SK-N-SH (cell line): ENCODE measurements around the gene GRB7. TPM values are rescaled to one million over a fixed set of nuclear protein-coding genes. Genes with fewer than 3 reads are reported as not detected.
"Not testable (repeated sequence)": the region's sequence is repeated elsewhere in the genome, so short reads cannot be mapped to it uniquely, and the experiment has no call there.

Experiments used
- CTCF ChIA-PET: fragments of 300-600, 350-600 bp; formaldehyde crosslinking; extraction: SDS; loops from one replicate; lab custom pipeline; 2021; lab: Yijun Ruan, JAX
- POLR2A ChIA-PET: fragments of 350-600 bp; sonication (Branson Sonifier 250); formaldehyde crosslinking; extraction: SDS; loops from one replicate; lab custom pipeline; 2020; ENCODE audit warnings: antibody characterized with exemption, inconsistent platforms; lab: Yijun Ruan, JAX
- DNase-seq: peaks from one replicate; pipeline ENCODE4 v3.0.0; 2012
- H2AFZ ChIP-seq: fragments of 200-600 bp; sonication (generic); 2 replicates; pipeline ENCODE4 v1.8.1; 2016; ENCODE audit warnings: antibody characterized with exemption, mild to moderate bottlenecking, low read depth
- H3F3A ChIP-seq: fragments of 200-600 bp; sonication (generic); replicated peaks from 2 replicates; pipeline ENCODE3; 2016; ENCODE audit warnings: antibody characterized with exemption, mild to moderate bottlenecking; ENCODE audit not compliant: insufficient read depth
- H3K27ac ChIP-seq, 2 experiments: fragments of 200-500 bp in 1 of 2; fragments of 200-600 bp in 1 of 2; sonication (Bioruptor generic) in 1 of 2; sonication (generic), shearing (Covaris generic) in 1 of 2; 2 replicates each; pipeline versions ENCODE4 v1.5.1 to v1.6.1; 2014 to 2016; ENCODE audit warnings: low read depth in 2 of 2, inconsistent platforms in 1 of 2, low read length in 1 of 2, mild to moderate bottlenecking in 1 of 2, mixed read lengths in 1 of 2
- H3K27me3 ChIP-seq: fragments of 200-600 bp; sonication (generic), shearing (Covaris generic); 2 replicates; pipeline ENCODE4 v1.6.1; 2016; ENCODE audit warnings: mixed run types; ENCODE audit not compliant: insufficient read depth
- H3K36me3 ChIP-seq, 2 experiments: fragments of 200-500 bp in 1 of 2; fragments of 200-600 bp in 1 of 2; sonication (Bioruptor generic) in 1 of 2; sonication (generic) in 1 of 2; replicated peaks in 1 of 2; 2 replicates each; pipeline versions ENCODE3 to v1.5.1; 2014 to 2016; ENCODE audit warnings: low read length in 1 of 2, mild to moderate bottlenecking in 1 of 2; ENCODE audit not compliant: insufficient read depth in 2 of 2, control insufficient read depth in 1 of 2
- H3K4me1 ChIP-seq, 2 experiments: fragments of 200-500 bp in 1 of 2; fragments of 200-600 bp in 1 of 2; sonication (Bioruptor generic) in 1 of 2; sonication (generic), shearing (Covaris generic) in 1 of 2; 2 replicates each; pipeline versions ENCODE4 v1.5.1 to v1.6.1; 2014 to 2016; ENCODE audit warnings: low read depth in 1 of 2, low read length in 1 of 2, mixed run types in 1 of 2; ENCODE audit not compliant: insufficient read depth in 2 of 2, control insufficient read depth in 1 of 2
- H3K4me2 ChIP-seq: fragments of 200-600 bp; sonication (generic), shearing (Covaris generic); 2 replicates; pipeline ENCODE4 v1.6.1; 2017; ENCODE audit warnings: mixed run types
- H3K4me3 ChIP-seq, 2 experiments: fragments of 200-500 bp in 1 of 2; fragments of 200-600 bp in 1 of 2; sonication (Bioruptor generic) in 1 of 2; sonication (generic), shearing (Covaris generic) in 1 of 2; 2 replicates each; pipeline versions ENCODE4 v1.5.1 to v1.8.1; 2014 to 2016; ENCODE audit warnings: low read depth in 2 of 2, inconsistent platforms in 1 of 2, low read length in 1 of 2, mild to moderate bottlenecking in 1 of 2, mixed read lengths in 1 of 2, moderate library complexity in 1 of 2
- H3K79me2 ChIP-seq: fragments of 200-600 bp; sonication (generic); 2 replicates; pipeline ENCODE4 v1.8.1; 2017; ENCODE audit warnings: mild to moderate bottlenecking; ENCODE audit not compliant: insufficient read depth
- H3K9ac ChIP-seq: fragments of 200-600 bp; sonication (generic); 2 replicates; pipeline ENCODE4 v1.6.1; 2017; ENCODE audit warnings: mixed run types
- H3K9me2 ChIP-seq: fragments of 200-600 bp; sonication (generic); 2 replicates; pipeline ENCODE4 v1.6.1; 2017; ENCODE audit warnings: mixed run types
- H3K9me3 ChIP-seq: fragments of 200-600 bp; sonication (generic); 2 replicates; pipeline ENCODE4 v1.6.1; 2017; ENCODE audit warnings: mixed run types, mild to moderate bottlenecking, moderate library complexity
- H4K20me1 ChIP-seq: fragments of 200-600 bp; sonication (generic); 2 replicates; pipeline ENCODE4 v1.6.1; 2017; ENCODE audit warnings: mild to moderate bottlenecking, mixed run types; ENCODE audit not compliant: insufficient read depth
- GATA2 ChIP-seq: sonication (generic); formaldehyde crosslinking; IDR thresholded peaks from 2 replicates; pipeline ENCODE4 v1.5.0; 2020; ENCODE audit warnings: mild to moderate bottlenecking, missing genetic modification reagents
- MEF2A ChIP-seq: IDR thresholded peaks from 2 replicates; pipeline ENCODE4 v1.4.0; 2012; ENCODE audit warnings: low read depth, borderline replicate concordance
- REST ChIP-seq: IDR thresholded peaks from 2 replicates; pipeline ENCODE4 v1.6.1; 2012; ENCODE audit warnings: mild to moderate bottlenecking, low read depth, low read length, moderate library complexity
- TAF1 ChIP-seq: IDR thresholded peaks from 2 replicates; pipeline ENCODE4 v1.6.1; 2012; ENCODE audit warnings: low read depth, mild to moderate bottlenecking, low read length, moderate library complexity, borderline replicate concordance
- USF2 ChIP-seq: fragments of 150-350 bp; IDR thresholded peaks from 2 replicates; pipeline ENCODE4 v1.6.1; 2017; ENCODE audit warnings: antibody characterized with exemption, low read length, low read depth, borderline replicate concordance
- ZBTB33 ChIP-seq: IDR thresholded peaks from 2 replicates; pipeline ENCODE4 v1.4.0; 2012; ENCODE audit warnings: low read depth, borderline replicate concordance
- WGBS: methylation state at CpG from one replicate; pipeline ENCODE4 v1.1.6; 2017; ENCODE audit warnings: low lambda C conversion rate; 5-methylcytosine and 5-hydroxymethylcytosine counted together
- polyA plus RNA-seq, 3 experiments: library from polyadenylated mRNA; depleted of rRNA; stranded (reverse); fragments of >200 nt; gene quantifications; 2 replicates each; pipeline ENCODE4 v1.2.3, GENCODE V29; 2012

Gene GRB7
- polyA plus RNA-seq, 1 of the 3 experiments (the other 2 are of a cell fraction): not detected

- TF ChIP-seq REST (no peak), ZBTB33 (no peak)
These were observed 39.8 kb upstream of the GRB7 start (continued) for GRCh38 chr17:39697961-39698360.

- H3K9me2 ChIP-seq, H3K4me2 ChIP-seq, H3K27ac ChIP-seq, H3K9ac ChIP-seq, H3F3A ChIP-seq, H3K4me3 ChIP-seq, H4K20me1 ChIP-seq, H3K36me3 ChIP-seq, H3K9me3 ChIP-seq, H3K79me2 ChIP-seq, H2AFZ ChIP-seq, H3K27me3 ChIP-seq, H3K4me1 ChIP-seq, DNase-seq, POLR2A ChIA-PET: not testable (repeated sequence)
- WGBS: 60% methylated on average over 11 of the region's 11 CpGs
- CTCF ChIA-PET: interaction anchor here (1.1 to 1.7 kb wide), 2 partner anchors 31 to 65 kb away, joined by 4 to 5 read pairs; partner anchors contain the start of gene MIEN1
These were observed 38.5 kb upstream of the GRB7 start for GRCh38 chr17:39699157-39699817.

GRCh38 chr17:39699818-39700147 lies 38.0 kb upstream of the GRB7 start, which contains the start of gene ERBB2:
Gene ERBB2 (plus strand): TSS chr17:39700064. CDS start chr17:39700239, 175 bp downstream.
- Histone ChIP-seq H3K27me3 (no peaks in the 10 kb centered on the region), H3K4me1 (no peaks in the 10 kb centered on the region), H3F3A (no peaks in the 10 kb centered on the region), H3K79me2 (no peaks in the 10 kb centered on the region), H3K4me3 (no peak within 1 kb of the TSS), H3K9ac (no peak within 1 kb of the TSS), H3K36me3 (no peaks in the 10 kb centered on the region), H3K27ac (no peak within 1 kb of the TSS), H3K9me3 (no peaks in the 10 kb centered on the region), H3K4me2 (no peak within 1 kb of the TSS), H3K9me2 (no peaks in the 10 kb centered on the region), H4K20me1 (no peaks in the 10 kb centered on the region), H2AFZ (no peak within 1 kb of the TSS)
- no peak for DNase-seq
- POLR2A ChIA-PET: interaction anchor here (0.6 kb wide), 1 partner anchor 12 kb away, joined by 3 read pairs; the partner anchor contains the start of gene PGAP3
- WGBS: 73% methylated on average over 11 of the region's 20 CpGs
- TF ChIP-seq TAF1 (no peak), GATA2 (no peak), USF2 (no peak), MEF2A (no peak)
- CTCF ChIA-PET: interaction anchor here (1.0 to 1.7 kb wide), 3 partner anchors 31 to 66 kb away, joined by 3 to 5 read pairs (median 4); partner anchors contain the start of gene MIEN1
